Cardiac fibroblast (primary cell): ENCODE measurements around the gene SLC12A6.

ENCODE experiments used
- DNase-seq, 2 donors: peaks; one replicate each; pipeline versions ENCODE4 v3.0.0 to v3.0.0-alpha.2; 2010; ENCODE audit warnings: low read depth in 2 of 2
- H3K4me3 ChIP-seq, 2 donors: replicated peaks in 1 of 2; 1 replicate in 1 of 2; 2 replicates in 1 of 2; pipeline ENCODE4 v1.5.1; 2011; ENCODE audit warnings: low read depth in 2 of 2, low read length in 2 of 2, mild to moderate bottlenecking in 2 of 2, moderate library complexity in 1 of 2
- CTCF ChIP-seq: IDR thresholded peaks from one replicate; pipeline ENCODE4 v1.5.1; 2011; ENCODE audit warnings: low read depth, mild to moderate bottlenecking, low read length, inconsistent platforms

The SLC12A6 gene

GRCh38 chr15:34370129-34370528 lies 32.5 kb upstream of the SLC12A6 start:
- no peak for TF ChIP-seq CTCF
- H3K4me3 ChIP-seq = no peak overlapping the region
- DNase-seq = no peak

DNA sequence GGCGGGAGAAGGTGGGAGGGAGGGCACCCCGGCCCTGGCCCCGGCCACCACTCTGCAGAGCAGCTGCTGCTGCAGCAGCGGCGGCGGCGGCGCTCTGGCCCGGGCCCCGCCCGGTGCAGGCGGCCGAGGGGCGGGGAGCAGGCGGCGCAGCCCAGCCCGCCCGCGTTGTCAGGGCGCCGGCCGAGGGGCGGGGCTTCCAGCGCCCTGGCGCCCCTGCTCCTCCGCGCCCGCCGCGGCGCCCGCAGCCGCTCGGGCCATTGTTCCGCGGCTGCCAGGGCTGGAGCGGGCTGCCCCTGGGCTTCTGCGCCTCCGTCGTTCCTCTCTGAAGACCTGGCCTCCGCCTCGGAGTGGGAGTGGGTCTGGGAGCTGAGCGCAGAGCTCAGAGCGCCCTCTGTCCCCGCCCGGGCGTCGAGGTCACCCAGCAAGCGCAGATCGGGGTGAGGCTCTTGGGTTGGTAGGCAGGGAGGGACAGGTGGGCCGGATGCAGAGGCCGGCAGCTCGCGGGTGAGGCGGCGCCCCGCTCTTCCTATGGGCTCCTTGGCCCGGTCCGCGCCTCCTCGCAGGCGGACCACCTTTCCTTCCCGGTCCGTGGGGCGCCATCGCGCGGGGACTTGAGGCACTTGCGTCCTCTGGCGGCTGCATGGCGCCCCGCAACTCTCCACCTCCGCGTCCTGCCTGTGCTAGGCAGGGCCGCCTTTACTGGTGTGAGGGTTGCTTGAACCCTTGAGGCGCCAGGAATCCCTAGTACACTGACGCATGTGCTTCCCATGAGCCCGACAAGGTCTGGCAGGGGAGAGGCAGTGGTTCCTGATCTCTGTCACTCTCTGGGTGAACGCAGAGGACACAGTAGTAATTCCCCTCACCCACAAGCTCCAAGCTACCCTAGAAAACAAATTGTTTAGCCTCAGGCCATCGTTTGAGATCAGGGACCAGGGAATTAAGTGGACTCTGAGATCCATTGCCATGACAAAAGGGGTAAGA lies 29.8 kb upstream of the SLC12A6 start, which contains the start of gene LPCAT4:
Gene LPCAT4, minus strand, starts transcription at position 96 of the 981 bp plus-strand sequence. CDS start 96 bp downstream, outside the sequence.
- TF ChIP-seq CTCF = peak; percentile 96
- peak; percentile 89 to 91 for DNase-seq
- peak within 1 kb of the TSS; percentile 90 to 98 for H3K4me3 ChIP-seq

- DNase-seq = peak; percentile 38 to 75
- no peak for TF ChIP-seq CTCF
- H3K4me3 ChIP-seq = peak overlapping the region; percentile 87 to 90
Measured at GRCh38 chr15:34366271-34367065, 28.9 kb upstream of the SLC12A6 start.

- TF ChIP-seq CTCF = no peak
- DNase-seq = no peak
- peak overlapping the region; percentile 87 to 90 for H3K4me3 ChIP-seq
Measured at GRCh38 chr15:34365836-34366235, 28.3 kb upstream of the SLC12A6 start.

DNA sequence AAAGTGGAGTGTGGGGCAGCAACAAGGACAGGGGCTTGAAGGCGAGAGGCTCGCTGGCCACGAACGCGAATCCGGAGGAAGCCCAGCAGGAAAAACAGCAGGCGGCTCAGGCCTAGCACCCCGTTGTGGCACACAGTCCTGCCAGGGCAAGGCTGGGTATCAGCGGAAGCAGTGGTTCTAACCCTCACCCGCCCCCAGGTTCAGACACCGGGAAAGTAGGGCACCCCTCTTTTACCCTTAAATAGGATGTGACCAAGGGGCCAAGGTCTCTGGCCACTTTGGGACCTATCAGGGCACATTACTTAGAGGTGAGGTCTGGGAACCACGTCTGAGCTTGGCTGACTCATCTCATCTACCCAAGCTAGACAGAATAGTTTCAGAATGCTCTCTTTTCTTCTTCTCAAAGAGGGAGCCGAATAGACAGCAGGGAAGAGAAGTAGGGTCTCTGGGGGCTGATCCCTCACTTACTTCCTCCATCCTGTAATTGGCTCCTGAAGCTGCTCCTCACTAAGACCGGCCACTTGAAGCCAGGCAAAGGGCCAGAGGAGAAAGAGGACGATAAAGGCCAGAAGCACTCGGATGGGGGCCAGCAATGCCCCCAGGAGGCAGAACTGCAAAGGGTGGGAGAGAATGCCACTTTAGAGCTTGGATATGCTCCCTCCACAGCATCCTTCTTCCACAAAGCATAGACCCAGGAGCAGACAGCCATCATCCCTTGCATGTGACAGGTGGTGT lies 27.7 kb upstream of the SLC12A6 start:
- DNase-seq = peak; percentile 14 to 49
- no peak for TF ChIP-seq CTCF
- H3K4me3 ChIP-seq = no peak overlapping the region

- TF ChIP-seq CTCF = no peak
- DNase-seq = no peak
- no peak overlapping the region for H3K4me3 ChIP-seq
Measured at GRCh38 chr15:34364041-34364440, 26.5 kb upstream of the SLC12A6 start.
